HUES6 (cell line): ENCODE measurements around the gene ANO10.
"Not testable (repeated sequence)": the region's sequence is repeated elsewhere in the genome, so short reads cannot be mapped to it uniquely, and the experiment has no call there.

ENCODE experiments used
- H3K27ac ChIP-seq: 2 replicates; pipeline ENCODE4 v1.7.0; 2013; ENCODE audit warnings: low read depth, mild to moderate bottlenecking, low read length, inconsistent platforms
- H3K27me3 ChIP-seq: 2 replicates; pipeline ENCODE4 v1.6.1; 2013; ENCODE audit warnings: low read length; ENCODE audit not compliant: control insufficient read depth, insufficient read depth
- H3K36me3 ChIP-seq: 2 replicates; pipeline ENCODE4 v1.6.1; 2013; ENCODE audit warnings: low read length; ENCODE audit not compliant: control insufficient read depth, insufficient read depth
- H3K4me1 ChIP-seq: 2 replicates; pipeline ENCODE4 v1.6.1; 2013; ENCODE audit warnings: low read length; ENCODE audit not compliant: control insufficient read depth, insufficient read depth
- H3K4me3 ChIP-seq: 2 replicates; pipeline ENCODE4 v1.5.1; 2013; ENCODE audit warnings: low read depth, low read length
- H3K9ac ChIP-seq: one replicate; pipeline ENCODE4 v1.6.1; 2013; ENCODE audit warnings: mild to moderate bottlenecking, low read length
- H3K9me3 ChIP-seq: 2 replicates; pipeline ENCODE4 v1.6.1; 2013; ENCODE audit warnings: low read depth, low read length; ENCODE audit not compliant: control insufficient read depth, insufficient read depth

ANO10 gene

GRCh38 chr3:43473244-43473643 is 148.6 kb downstream of the ANO10 start:
- Histone ChIP-seq H3K27ac (no peak overlapping the region), H3K36me3 (no peaks in the 10 kb centered on the region), H3K4me3 (no peak overlapping the region), H3K9me3 (no peaks in the 10 kb centered on the region), H3K27me3 (peaks cover 4% of the 10 kb centered on the region; the same call in 1 of the 2 replicates), H3K4me1 (0 out of 2 replicates have a peak, but pooled peaks cover 6% of the 10 kb centered on the region), H3K9ac (no peak overlapping the region)

DNA sequence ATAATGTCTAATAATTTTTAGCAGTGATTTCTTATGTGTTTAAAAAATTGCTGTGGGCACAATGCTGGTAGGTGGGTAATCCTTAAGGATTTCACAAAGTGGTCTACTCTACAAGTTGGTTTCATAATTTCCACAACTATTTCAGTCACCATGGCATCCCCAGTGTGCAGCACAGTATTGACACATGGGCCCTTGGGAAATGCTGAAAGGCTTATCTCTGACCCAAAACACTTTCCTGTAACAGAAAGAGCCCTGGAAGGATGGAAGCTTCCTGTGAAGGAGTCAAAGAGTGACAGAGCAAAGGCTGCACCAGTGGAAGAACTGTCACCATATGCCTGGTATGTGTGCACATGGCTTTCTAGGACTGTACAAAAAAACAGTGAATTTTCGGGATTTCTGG is 153.7 kb downstream of the ANO10 start:
- Histone ChIP-seq H3K4me1 (no peaks in the 10 kb centered on the region), H3K9me3 (peaks cover 14% of the 10 kb centered on the region), H3K27ac (no peak overlapping the region), H3K4me3 (no peak overlapping the region), H3K27me3 (no peaks in the 10 kb centered on the region), H3K9ac (no peak overlapping the region), H3K36me3 (peaks cover 6% of the 10 kb centered on the region)

DNA sequence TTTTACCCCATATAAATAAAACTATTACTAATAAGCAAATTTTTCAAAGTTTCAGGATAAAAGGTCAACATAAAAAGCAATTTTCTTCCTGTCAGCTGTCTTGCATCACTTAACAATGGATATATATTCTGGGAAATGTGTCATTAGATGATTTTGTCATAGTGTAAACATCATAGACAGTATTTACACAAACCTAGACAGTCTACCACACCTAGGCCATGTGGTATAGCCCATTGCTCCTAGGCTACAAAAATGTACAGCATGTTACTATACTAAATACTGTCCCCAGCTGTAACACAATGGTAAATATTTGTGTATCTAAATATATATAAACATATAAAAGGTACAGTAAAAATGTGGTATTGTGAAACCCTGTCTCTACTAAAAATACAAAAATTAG is 156.7 kb downstream of the ANO10 start:
- H3K9ac ChIP-seq = no peak overlapping the region
- H3K4me1 ChIP-seq = no peaks in the 10 kb centered on the region

GRCh38 chr3:43462566-43462965 is 159.2 kb downstream of the ANO10 start:
- not testable (repeated sequence) for H3K27me3 ChIP-seq, H3K27ac ChIP-seq, H3K9ac ChIP-seq, H3K4me3 ChIP-seq, H3K4me1 ChIP-seq, H3K36me3 ChIP-seq
- peaks cover 21% of the 10 kb centered on the region for H3K9me3 ChIP-seq

More for the DNA sequence above, 156.7 kb downstream of the ANO10 start:
- H3K9me3 ChIP-seq = peaks cover 21% of the 10 kb centered on the region
- no peak overlapping the region for H3K27ac ChIP-seq
- H3K4me3 ChIP-seq = no peak overlapping the region
- H3K27me3 ChIP-seq = no peaks in the 10 kb centered on the region
- peaks cover 8% of the 10 kb centered on the region for H3K36me3 ChIP-seq

- H3K4me1 ChIP-seq = no peaks in the 10 kb centered on the region
- H3K9me3 ChIP-seq = peaks cover 21% of the 10 kb centered on the region
- no peaks in the 10 kb centered on the region for H3K27me3 ChIP-seq
- no peak overlapping the region for H3K9ac ChIP-seq
- H3K36me3 ChIP-seq = peaks cover 8% of the 10 kb centered on the region
- no peak overlapping the region for H3K4me3 ChIP-seq
- no peak overlapping the region for H3K27ac ChIP-seq
These were observed 160.5 kb downstream of the ANO10 start for GRCh38 chr3:43461345-43461744.

DNA sequence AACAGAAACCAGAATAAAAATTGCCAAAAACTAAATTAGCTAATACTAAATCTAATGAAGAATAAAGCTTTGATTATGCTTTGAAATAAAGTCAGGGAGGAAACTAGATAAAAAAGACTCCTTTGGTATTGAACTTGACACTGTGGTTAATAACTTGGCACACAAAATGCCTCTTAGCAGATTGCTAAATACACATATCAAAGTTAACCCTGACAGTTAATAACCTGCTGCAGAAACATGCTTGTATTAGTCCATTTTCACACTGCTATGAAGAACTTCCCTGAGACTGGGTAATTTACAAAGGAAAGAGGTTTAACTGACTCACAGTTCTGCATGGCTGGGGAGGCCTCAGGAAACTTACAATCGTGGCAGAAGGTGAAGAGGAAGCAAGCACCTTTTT is 164.8 kb downstream of the ANO10 start:
- H3K27me3 ChIP-seq, H3K9ac ChIP-seq, H3K4me1 ChIP-seq, H3K4me3 ChIP-seq, H3K36me3 ChIP-seq, H3K9me3 ChIP-seq, H3K27ac ChIP-seq: not testable (repeated sequence)

- H3K4me3 ChIP-seq = no peak overlapping the region
- H3K9ac ChIP-seq = no peak overlapping the region
- H3K27me3 ChIP-seq = no peaks in the 10 kb centered on the region
- H3K9me3 ChIP-seq = no peaks in the 10 kb centered on the region
- H3K27ac ChIP-seq = no peak overlapping the region
- no peaks in the 10 kb centered on the region for H3K4me1 ChIP-seq
- no peaks in the 10 kb centered on the region for H3K36me3 ChIP-seq
These were observed 166.6 kb downstream of the ANO10 start for GRCh38 chr3:43455233-43455632.

DNA sequence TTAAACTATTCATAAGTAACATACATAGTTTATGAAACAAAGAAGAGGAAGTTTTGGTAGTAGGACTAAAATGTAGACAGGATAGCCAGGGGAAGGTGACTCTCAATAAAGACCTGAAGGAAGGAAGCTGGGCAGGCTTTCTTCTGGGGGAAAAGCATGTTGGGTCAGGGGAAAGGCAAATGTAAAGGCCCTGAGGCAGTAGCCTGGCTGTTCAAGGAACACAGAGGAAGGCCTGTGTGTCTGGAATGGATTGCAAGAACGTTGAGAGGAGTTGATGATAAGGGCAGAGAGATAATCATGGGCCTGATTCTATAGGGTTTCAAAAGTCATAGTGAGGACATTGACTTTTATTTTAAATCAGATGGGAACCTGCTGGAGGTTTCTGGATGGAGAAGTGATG is 167.8 kb downstream of the ANO10 start:
- no peak overlapping the region for H3K9ac ChIP-seq
- no peak overlapping the region for H3K4me3 ChIP-seq
- H3K27ac ChIP-seq = no peak overlapping the region
- no peaks in the 10 kb centered on the region for H3K9me3 ChIP-seq
- no peaks in the 10 kb centered on the region for H3K27me3 ChIP-seq
- no peaks in the 10 kb centered on the region for H3K36me3 ChIP-seq
- no peaks in the 10 kb centered on the region for H3K4me1 ChIP-seq

DNA sequence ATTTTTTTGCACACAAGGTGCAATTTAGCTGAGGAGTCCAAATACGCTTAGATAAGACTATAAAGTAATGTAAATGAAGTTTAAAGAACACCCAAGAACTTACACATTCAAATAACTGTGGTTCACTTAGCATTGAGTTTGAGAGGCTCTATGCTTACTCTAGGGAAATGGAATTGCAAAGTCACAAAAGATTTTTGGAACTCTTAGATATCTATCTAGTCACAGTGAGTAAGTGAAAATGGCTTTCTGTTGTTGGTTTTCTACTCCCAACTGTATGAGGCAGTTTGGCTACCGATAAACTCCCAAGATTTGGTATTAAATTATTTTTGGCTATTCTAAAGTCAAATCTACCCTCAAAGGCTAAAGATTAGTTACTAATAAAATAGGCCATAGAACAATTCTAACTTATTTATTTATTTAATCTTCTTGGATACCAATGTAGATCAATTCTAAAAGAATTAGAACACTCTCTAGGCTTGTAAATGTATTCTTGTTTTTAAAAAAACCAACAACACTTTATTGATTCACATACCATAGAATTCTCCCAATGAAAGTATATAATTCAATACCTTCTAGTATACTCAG is 170.0 kb downstream of the ANO10 start:
- Histone ChIP-seq H3K27me3 (no peaks in the 10 kb centered on the region), H3K9me3 (no peaks in the 10 kb centered on the region), H3K4me1 (no peaks in the 10 kb centered on the region), H3K27ac (no peak overlapping the region), H3K9ac (no peak overlapping the region), H3K36me3 (no peaks in the 10 kb centered on the region), H3K4me3 (no peak overlapping the region)

- H3K27me3 ChIP-seq = no peaks in the 10 kb centered on the region
- no peak overlapping the region for H3K4me3 ChIP-seq
- H3K9ac ChIP-seq = no peak overlapping the region
- H3K36me3 ChIP-seq = no peaks in the 10 kb centered on the region
- no peaks in the 10 kb centered on the region for H3K9me3 ChIP-seq
- no peak overlapping the region for H3K27ac ChIP-seq
- H3K4me1 ChIP-seq = no peaks in the 10 kb centered on the region
These were observed 173.7 kb downstream of the ANO10 start for GRCh38 chr3:43448098-43448497.

DNA sequence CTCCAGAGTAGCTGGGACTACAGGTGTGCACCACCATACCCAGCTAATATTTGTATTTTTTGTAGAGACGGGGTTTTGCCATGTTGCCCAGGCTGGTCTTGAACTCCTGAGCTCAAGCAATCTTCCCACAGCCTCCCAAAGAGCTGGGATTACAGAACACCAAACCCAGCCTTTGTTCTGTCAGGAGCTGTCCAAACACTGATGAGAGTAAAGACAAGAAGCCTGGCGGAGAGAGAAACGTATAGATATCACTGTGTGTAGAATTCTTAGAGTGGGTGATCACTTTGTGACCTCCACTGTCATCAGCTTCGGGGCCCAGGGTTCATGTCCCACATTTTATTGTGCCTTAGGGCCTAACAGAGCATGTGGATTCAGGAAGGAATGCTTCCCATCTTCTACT is 176.0 kb downstream of the ANO10 start:
- Histone ChIP-seq H3K27ac (no peak overlapping the region), H3K27me3 (no peaks in the 10 kb centered on the region), H3K4me3 (no peak overlapping the region), H3K9ac (no peak overlapping the region), H3K36me3 (no peaks in the 10 kb centered on the region), H3K4me1 (no peaks in the 10 kb centered on the region), H3K9me3 (0 out of 2 replicates have a peak, but pooled peaks cover under 1% of the 10 kb centered on the region)
